ENCODE results near the gene COL21A1. TPM values are rescaled to one million over a fixed set of nuclear protein-coding genes. Genes with fewer than 3 reads are reported as not detected.

Gene COL21A1
- total RNA-seq, 4 donors from 2014 or later: 2.4 to 135 (median 18.4) TPM

GRCh38 chr6:56076033-56076432, 171.3 kb downstream of the COL21A1 start:
- Histone ChIP-seq H3K36me3 (no peaks in the 10 kb centered on the region), H3K27ac (no peak overlapping the region), H3K27me3 (no peaks in the 10 kb centered on the region), H3K4me3 (no peak overlapping the region), H3K4me1 (no peaks in the 10 kb centered on the region), H3K9me3 (no peaks in the 10 kb centered on the region)
- intact Hi-C loops (cut with DNase I; ENCODE audit: low total_unique reads): no loop called here
- no peak for DNase-seq
- TF ChIP-seq POLR2A (IDR thresholded peaks at IDR 0.05) (no peak), CTCF (IDR thresholded peaks at IDR 0.05) (no peak)

GRCh38 chr6:56073761-56074160, 173.6 kb downstream of the COL21A1 start:
- no peak for TF ChIP-seq POLR2A (IDR thresholded peaks at IDR 0.05)
- TF ChIP-seq CTCF (IDR thresholded peaks at IDR 0.05): no peak
- H3K27me3 ChIP-seq: no peaks in the 10 kb centered on the region
- no peaks in the 10 kb centered on the region for H3K36me3 ChIP-seq
- H3K27ac ChIP-seq: no peak overlapping the region
- no peaks in the 10 kb centered on the region for H3K9me3 ChIP-seq
- H3K4me1 ChIP-seq: no peaks in the 10 kb centered on the region
- H3K4me3 ChIP-seq: no peak overlapping the region
- no peak for DNase-seq
- intact Hi-C loops (cut with DNase I; ENCODE audit: low total_unique reads): no loop called here

- Histone ChIP-seq H3K27me3 (no peaks in the 10 kb centered on the region), H3K9me3 (no peaks in the 10 kb centered on the region), H3K4me3 (no peak overlapping the region), H3K27ac (no peak overlapping the region), H3K36me3 (no peaks in the 10 kb centered on the region), H3K4me1 (no peaks in the 10 kb centered on the region)
- intact Hi-C loops (cut with DNase I; ENCODE audit: low total_unique reads): no loop called here
- TF ChIP-seq CTCF (IDR thresholded peaks at IDR 0.05) (no peak), POLR2A (IDR thresholded peaks at IDR 0.05) (no peak)
- no peak for DNase-seq
These were observed 174.1 kb downstream of the COL21A1 start for GRCh38 chr6:56073315-56073714.

GRCh38 chr6:56072856-56073255, 174.5 kb downstream of the COL21A1 start:
- no peak for TF ChIP-seq CTCF (IDR thresholded peaks at IDR 0.05)
- no peak for TF ChIP-seq POLR2A (IDR thresholded peaks at IDR 0.05)
- H3K4me3 ChIP-seq: no peak overlapping the region
- H3K4me1 ChIP-seq: no peaks in the 10 kb centered on the region
- no peak for DNase-seq
- no peaks in the 10 kb centered on the region for H3K36me3 ChIP-seq
- H3K9me3 ChIP-seq: no peaks in the 10 kb centered on the region
- no peak overlapping the region for H3K27ac ChIP-seq
- no peaks in the 10 kb centered on the region for H3K27me3 ChIP-seq
- intact Hi-C loops (cut with DNase I; ENCODE audit: low total_unique reads): no loop called here

GRCh38 chr6:56065408-56065807, 182.0 kb downstream of the COL21A1 start:
- no peak for DNase-seq
- Histone ChIP-seq H3K27ac (no peak overlapping the region), H3K4me3 (no peak overlapping the region), H3K27me3 (no peaks in the 10 kb centered on the region), H3K9me3 (no peaks in the 10 kb centered on the region), H3K4me1 (no peaks in the 10 kb centered on the region), H3K36me3 (no peaks in the 10 kb centered on the region)
- no peak for TF ChIP-seq CTCF (IDR thresholded peaks at IDR 0.05)
- no peak for TF ChIP-seq POLR2A (IDR thresholded peaks at IDR 0.05)
- intact Hi-C loops (cut with DNase I; ENCODE audit: low total_unique reads): no loop called here

Data from uterus (tissue), 4 donors.